Gastrocnemius medialis (tissue), 4 donors: ENCODE measurements around the gene MTERF4. TPM values are rescaled to one million over a fixed set of nuclear protein-coding genes. Genes with fewer than 3 reads are reported as not detected.

Experiments used
- ATAC-seq, 2 donors: fragments of 150-250 bp; one replicate each; pipeline ENCODE4 v1.9.1; 2016
- DNase-seq, 2 donors: peaks; one replicate each; pipeline ENCODE4 v3.0.0-alpha.2; 2019
- H3K27ac ChIP-seq, 4 donors: fragments of 200-600 bp; sonication (generic); 1 replicate in 1 of 4; 2 replicates in 3 of 4; pipeline ENCODE4 v1.5.1; 2016 to 2018; ENCODE audit warnings: mild to moderate bottlenecking in 2 of 4, moderate library complexity in 1 of 4
- H3K27me3 ChIP-seq, 3 donors: fragments of 200-600 bp; sonication (generic) in 2 of 3; 1 replicate in 1 of 3; 2 replicates in 2 of 3; pipeline versions ENCODE4 v1.5.1 to v1.6.0; 2016 to 2019; ENCODE audit warnings: mild to moderate bottlenecking in 1 of 3, moderate library complexity in 1 of 3
- H3K36me3 ChIP-seq, 2 donors: fragments of 200-600 bp; sonication (generic) in 1 of 2; one replicate each; pipeline ENCODE4 v1.5.1; 2017 to 2018
- H3K4me1 ChIP-seq, 2 donors: fragments of 200-600 bp; sonication (generic) in 1 of 2; one replicate each; pipeline ENCODE4 v1.5.1; 2016 to 2017; ENCODE audit warnings: mild to moderate bottlenecking in 2 of 2
- H3K4me3 ChIP-seq, 4 donors: fragments of 200-600 bp; sonication (generic) in 3 of 4; 1 replicate in 1 of 4; 2 replicates in 3 of 4; pipeline ENCODE4 v1.5.1; 2016 to 2019; ENCODE audit warnings: mild to moderate bottlenecking in 2 of 4
- H3K9me3 ChIP-seq, 3 donors: fragments of 200-600 bp; sonication (generic) in 2 of 3; 1 replicate in 1 of 3; 2 replicates in 2 of 3; pipeline ENCODE4 v1.5.1; 2016 to 2019
- POLR2A ChIP-seq, 2 donors: fragments of 450-650 bp; IDR thresholded peaks; one replicate each; pipeline ENCODE4 v1.6.1; 2017; ENCODE audit warnings: antibody characterized with exemption in 2 of 2, mild to moderate bottlenecking in 2 of 2, moderate library complexity in 2 of 2
- in situ Hi-C, 4 donors: fragments of 200-750 bp; cut with MboI; loops; one replicate each; pipeline versions ENCODE4 v1.15.0 to v1.8.0; 2017; ENCODE audit warnings: low sequenced_read_pairs in 4 of 4
- intact Hi-C: fragments of 100-400 bp; cut with DNase I; formaldehyde crosslinking; loops from one replicate; pipeline ENCODE4 v1.15.1; 2023; ENCODE audit warnings: low total_unique reads
- total RNA-seq, 4 donors: library from RNA; depleted of rRNA; stranded (reverse); fragments of >200 nt; gene quantifications; one replicate each; pipeline versions ENCODE4 v1.1.0 to v1.2.3, GENCODE V29; 2016
- TF ChIP-seq, protein P1 (sequence below), 5 experiments: fragments of 450-650 bp in 3 of 5; fragments of 200-600 bp in 2 of 5; sonication (generic) in 2 of 5; IDR thresholded peaks in 4 of 5; conservative IDR thresholded peaks in 1 of 5; 1 replicate in 4 of 5; 2 replicates in 1 of 5; pipeline ENCODE4 v1.5.1; 2016 to 2019; ENCODE audit warnings: antibody characterized with exemption in 5 of 5, mild to moderate bottlenecking in 3 of 5, moderate library complexity in 3 of 5

MTERF4 gene
- total RNA-seq, 4 donors from 2014 or later = 21.8 to 49.3 (median 37.0) TPM

DNA sequence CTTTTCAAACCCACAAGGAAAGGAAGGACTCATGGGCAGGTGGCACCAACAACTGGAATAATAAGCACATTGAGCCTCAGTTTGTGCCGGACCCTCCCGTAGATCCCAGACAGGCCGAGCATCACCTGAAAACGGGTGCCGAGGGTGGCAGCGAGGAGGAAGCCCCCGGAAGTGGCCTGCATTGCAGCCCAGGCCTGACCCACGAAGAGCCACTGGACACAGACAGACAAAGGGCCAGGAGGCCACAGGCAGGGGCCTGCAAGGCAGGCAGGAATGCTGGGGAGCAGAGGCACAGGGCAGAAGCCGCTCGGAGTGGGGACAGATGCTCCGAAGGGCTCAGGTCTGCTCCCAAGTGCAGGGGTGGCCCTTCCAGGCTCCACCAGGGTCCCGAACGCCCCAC, 31.7 kb downstream of the MTERF4 start:
- no peak overlapping the region for H3K4me3 ChIP-seq
- ATAC-seq = no peak
- H3K9me3 ChIP-seq = no peaks in the 10 kb centered on the region
- no peak overlapping the region for H3K27ac ChIP-seq
- in situ Hi-C loops (no loop called here), intact Hi-C loops (no loop called here)
- DNase-seq = no peak
- no peaks in the 10 kb centered on the region for H3K4me1 ChIP-seq
- H3K36me3 ChIP-seq = peaks cover 0 to 94% of the 10 kb centered on the region in 2 donors
- H3K27me3 ChIP-seq = no peaks in the 10 kb centered on the region
- TF ChIP-seq POLR2A (IDR thresholded peaks at IDR 0.05) = no peak
- TF ChIP-seq, protein P1, sequence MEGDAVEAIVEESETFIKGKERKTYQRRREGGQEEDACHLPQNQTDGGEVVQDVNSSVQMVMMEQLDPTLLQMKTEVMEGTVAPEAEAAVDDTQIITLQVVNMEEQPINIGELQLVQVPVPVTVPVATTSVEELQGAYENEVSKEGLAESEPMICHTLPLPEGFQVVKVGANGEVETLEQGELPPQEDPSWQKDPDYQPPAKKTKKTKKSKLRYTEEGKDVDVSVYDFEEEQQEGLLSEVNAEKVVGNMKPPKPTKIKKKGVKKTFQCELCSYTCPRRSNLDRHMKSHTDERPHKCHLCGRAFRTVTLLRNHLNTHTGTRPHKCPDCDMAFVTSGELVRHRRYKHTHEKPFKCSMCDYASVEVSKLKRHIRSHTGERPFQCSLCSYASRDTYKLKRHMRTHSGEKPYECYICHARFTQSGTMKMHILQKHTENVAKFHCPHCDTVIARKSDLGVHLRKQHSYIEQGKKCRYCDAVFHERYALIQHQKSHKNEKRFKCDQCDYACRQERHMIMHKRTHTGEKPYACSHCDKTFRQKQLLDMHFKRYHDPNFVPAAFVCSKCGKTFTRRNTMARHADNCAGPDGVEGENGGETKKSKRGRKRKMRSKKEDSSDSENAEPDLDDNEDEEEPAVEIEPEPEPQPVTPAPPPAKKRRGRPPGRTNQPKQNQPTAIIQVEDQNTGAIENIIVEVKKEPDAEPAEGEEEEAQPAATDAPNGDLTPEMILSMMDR (IDR thresholded peaks at IDR 0.05 in 4 of 5, conservative IDR thresholded peaks at IDR 0.05 in 1 of 5) = no peak

GRCh38 chr2:241069821-241070281, 32.2 kb downstream of the MTERF4 start:
- no peak overlapping the region for H3K27ac ChIP-seq
- DNase-seq (peak in 1 of 2 donors; percentile 12), ATAC-seq (no peak)
- no peak overlapping the region for H3K4me3 ChIP-seq
- TF ChIP-seq POLR2A (IDR thresholded peaks at IDR 0.05) = no peak
- TF ChIP-seq, protein P1 (IDR thresholded peaks at IDR 0.05 in 4 of 5, conservative IDR thresholded peaks at IDR 0.05 in 1 of 5) = no peak
- peaks cover 0 to 89% of the 10 kb centered on the region in 2 donors for H3K36me3 ChIP-seq
- in situ Hi-C loops = no loop called here
- no peaks in the 10 kb centered on the region for H3K4me1 ChIP-seq
- H3K9me3 ChIP-seq = no peaks in the 10 kb centered on the region
- H3K27me3 ChIP-seq = no peaks in the 10 kb centered on the region
- intact Hi-C loops = no loop called here

- in situ Hi-C loops (no loop called here), intact Hi-C loops (no loop called here)
- Histone ChIP-seq H3K27ac (no peak overlapping the region), H3K4me1 (no peaks in the 10 kb centered on the region), H3K4me3 (no peak overlapping the region), H3K9me3 (no peaks in the 10 kb centered on the region), H3K27me3 (no peaks in the 10 kb centered on the region), H3K36me3 (peaks cover 0 to 83% of the 10 kb centered on the region in 2 donors)
- DNase-seq (no peak), ATAC-seq (no peak)
- TF ChIP-seq POLR2A (IDR thresholded peaks at IDR 0.05) = no peak
- TF ChIP-seq, protein P1 (IDR thresholded peaks at IDR 0.05 in 4 of 5, conservative IDR thresholded peaks at IDR 0.05 in 1 of 5) = no peak
Observed at GRCh38 chr2:241068942-241069810, 32.9 kb downstream of the MTERF4 start.

DNA sequence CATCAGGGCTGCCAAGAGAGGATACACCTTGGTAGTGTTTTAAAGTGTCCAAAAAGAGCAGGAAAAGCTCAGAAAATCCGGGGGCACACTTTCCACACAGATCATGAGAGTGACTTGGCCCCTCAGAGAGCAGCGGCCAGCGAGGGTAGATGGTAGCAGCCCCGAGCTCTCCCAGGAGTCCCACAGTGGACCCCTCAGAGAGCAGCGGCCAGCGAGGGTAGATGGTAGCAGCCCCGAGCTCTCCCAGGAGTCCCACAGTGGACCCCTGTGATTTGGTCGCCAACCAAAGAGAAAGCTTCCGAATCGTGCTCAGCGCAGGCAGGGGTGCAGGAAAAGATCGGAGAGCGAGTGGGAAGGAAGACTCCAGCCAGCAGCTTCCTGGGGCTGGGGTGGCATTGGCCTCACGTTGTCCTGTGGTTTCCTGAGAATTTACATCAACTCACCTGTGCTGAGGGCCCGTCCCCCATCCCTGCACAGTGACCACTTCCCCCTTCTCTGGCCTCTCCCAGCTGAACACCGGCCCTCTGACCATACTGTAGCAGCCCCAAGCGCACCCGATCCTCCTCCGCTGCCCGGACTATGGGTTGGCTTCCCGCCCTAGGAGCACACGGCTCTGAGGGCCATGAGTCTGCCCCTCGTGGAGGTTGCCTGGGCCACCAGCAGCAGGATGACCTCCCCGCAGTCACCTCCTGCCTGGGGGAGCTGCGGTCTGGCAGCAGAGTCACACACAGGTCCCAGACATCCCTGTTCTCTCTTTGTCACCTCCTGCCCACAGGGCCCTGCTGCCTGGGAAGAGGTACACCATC, 33.7 kb downstream of the MTERF4 start:
- intact Hi-C loops = no loop called here
- no peaks in the 10 kb centered on the region for H3K27me3 ChIP-seq
- in situ Hi-C loops = no loop called here

More for the DNA sequence above, 33.7 kb downstream of the MTERF4 start:
- Histone ChIP-seq H3K4me1 (no peaks in the 10 kb centered on the region), H3K4me3 (no peak overlapping the region), H3K9me3 (no peaks in the 10 kb centered on the region), H3K36me3 (peaks cover 0 to 76% of the 10 kb centered on the region in 2 donors), H3K27ac (no peak overlapping the region)
- ATAC-seq = no peak
- DNase-seq = no peak
- TF ChIP-seq, protein P1 (IDR thresholded peaks at IDR 0.05 in 4 of 5, conservative IDR thresholded peaks at IDR 0.05 in 1 of 5) = no peak
- TF ChIP-seq POLR2A (IDR thresholded peaks at IDR 0.05) = no peak
